NCI-H1048 (cell line): Measurements from ENCODE around the gene FASN.

Experiments
- DNase-seq: peaks from one replicate; lab custom pipeline; 2025; lab: John Stamatoyannopoulos, UW

The FASN gene

DNA sequence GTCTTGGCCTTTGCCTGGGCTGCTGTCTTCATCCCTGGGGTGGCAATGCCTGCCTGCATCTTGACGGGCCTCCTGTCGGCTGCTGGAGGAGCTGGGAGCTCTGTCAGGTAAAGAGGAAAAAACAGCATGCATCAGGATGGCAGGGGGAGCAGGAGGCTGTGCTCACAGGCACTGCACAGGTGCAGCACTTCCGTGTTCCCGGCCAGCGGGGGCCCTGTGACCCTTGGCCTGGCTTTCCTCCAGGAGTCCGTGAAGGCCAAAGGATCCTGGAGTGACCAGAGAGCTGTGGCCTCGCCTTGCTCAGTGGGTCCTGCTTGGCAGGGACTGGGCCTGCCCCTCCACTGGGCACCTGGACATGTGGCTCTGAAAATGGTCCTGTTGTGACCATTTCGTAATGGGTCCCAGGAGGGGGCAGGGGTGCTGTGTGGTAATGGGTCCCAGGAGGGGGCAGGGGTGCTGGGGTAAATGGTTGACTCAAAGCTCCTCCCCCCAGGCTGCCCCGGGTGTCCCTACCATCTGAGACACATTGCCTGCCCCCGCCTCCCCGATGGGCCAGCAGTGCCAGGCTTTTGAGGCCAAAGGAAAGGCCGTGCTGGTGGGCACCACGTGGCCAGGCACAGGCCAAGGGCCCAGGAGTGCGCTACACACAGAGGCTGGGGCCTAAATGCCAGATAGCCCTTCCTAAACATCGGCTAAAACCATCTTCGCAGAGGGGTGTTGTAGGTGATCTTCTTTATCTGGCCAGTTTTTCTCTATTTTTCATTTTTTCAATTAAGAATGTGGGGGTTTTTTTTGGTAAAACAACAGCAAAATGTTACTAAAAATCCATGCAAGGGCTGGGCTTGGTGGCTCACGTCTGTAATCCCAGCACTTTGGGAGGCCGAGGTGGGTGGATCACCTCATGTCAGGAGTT is 4.0 kb upstream of the FASN start:
- DNase-seq, result no peak

DNA sequence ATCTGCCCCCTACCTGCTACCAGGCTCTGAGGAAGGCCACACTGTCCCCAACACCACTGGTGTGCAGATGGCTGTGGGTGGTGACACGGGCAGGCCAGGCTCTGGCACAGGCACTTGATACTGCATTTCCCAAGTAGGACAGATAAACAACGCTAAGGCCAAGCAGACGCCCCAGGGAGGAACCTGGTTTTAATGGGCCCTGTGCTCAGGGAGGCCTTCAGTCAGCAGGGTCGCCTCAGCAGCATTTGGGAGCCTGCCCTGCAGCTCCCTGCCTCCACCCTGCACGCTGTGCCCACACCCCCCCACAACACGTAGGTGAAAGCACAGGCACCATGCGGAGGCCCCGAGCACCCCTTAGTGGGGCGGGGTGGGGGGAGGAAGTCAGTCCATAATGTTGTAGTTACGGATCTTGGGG is 3.3 kb upstream of the FASN start:
- no peak for DNase-seq

GRCh38 chr17:82100502-82101298 is 2.7 kb upstream of the FASN start:
- no peak for DNase-seq

DNA sequence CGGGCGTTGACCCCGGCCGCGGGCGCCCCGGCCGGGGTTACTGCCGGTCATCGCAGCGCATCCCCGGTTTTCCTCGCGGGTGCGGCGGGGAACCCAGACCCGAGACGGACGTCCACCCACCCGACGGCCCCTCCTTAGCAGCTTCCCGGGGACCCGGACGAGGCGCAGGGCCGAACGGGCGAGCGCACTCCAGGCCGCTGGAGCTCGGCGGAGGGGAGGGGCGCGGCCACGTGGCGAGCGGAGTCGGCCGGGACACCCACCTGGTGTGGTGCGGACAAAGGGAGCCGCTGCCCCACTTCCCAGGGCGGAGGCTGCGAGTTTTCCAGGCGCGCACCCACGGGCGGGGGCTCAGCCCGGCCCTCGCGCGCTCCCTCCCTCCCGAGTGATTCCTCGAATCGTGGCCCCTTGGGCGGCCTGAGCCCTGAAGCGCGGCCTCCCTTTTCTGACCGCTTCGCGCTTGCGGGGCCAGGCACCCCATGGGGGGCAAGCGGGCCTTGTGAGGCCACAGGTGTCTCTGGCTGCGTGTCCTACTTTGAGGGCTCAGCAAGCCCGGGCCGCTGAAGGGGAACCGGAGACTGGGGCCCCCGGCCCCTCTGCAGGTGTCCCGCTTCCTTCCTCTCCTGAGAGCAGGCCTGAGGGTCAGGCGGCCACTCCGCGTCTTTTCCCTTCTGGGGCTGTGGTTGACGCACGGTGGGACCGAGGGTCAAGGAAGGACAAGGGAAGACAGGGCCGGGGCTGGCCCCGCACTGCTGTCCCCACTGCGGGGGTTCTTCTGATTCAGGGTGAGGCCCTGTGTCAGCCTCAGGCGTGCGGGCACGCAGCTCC is 1.1 kb upstream of the FASN start:
- DNase-seq, result no peak

DNA sequence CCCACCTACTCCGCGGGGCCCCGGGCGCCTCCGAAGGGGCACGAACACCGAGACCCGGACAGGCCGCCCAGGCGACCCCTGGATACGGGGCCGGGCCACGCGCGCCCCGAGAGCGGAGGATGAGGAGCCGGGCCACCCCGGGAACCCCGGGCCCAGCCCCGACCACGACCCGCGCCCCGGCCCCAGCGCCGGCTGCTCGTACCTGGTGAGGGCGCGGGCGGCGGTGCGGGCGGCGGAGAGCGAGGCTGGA is 192 bp downstream of the FASN start:
- no peak for DNase-seq

DNA sequence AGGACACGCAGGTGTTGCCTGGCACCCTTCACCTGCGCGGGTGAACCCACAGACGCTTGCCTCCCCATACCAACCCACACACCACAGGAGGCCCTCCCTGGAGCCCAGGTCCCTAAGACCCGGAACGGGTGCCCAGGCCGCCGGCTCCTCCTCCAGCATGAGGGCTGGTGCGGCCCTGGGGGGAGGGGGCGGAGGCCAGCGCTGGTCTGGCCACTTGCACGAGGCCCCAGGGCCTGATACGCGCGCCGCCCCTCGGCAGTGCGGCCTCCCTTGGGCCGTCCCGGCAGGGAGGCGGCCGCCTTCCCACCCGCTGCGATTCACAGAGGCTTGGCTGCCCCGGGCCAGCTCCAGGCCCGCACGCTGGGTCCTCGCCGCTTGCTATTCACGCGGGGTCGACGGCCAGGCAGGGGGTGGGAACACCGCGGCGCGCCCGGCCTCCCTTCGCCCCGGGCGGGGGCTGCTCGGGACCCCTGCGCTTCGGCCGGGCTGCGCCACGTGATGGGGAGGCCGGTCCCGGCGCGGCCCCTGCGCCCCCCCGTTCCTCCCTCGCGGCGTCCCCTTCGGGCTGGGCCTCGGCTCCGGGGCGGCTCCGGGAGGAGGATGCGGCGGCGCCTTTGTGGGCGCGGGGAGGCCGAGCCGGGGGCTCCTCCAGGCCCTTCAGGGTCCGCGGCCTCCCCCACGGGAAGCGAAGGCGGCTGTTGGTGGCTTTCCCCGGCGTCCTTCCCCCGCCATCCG is 685 bp downstream of the FASN start:
- DNase-seq, result no peak

DNA sequence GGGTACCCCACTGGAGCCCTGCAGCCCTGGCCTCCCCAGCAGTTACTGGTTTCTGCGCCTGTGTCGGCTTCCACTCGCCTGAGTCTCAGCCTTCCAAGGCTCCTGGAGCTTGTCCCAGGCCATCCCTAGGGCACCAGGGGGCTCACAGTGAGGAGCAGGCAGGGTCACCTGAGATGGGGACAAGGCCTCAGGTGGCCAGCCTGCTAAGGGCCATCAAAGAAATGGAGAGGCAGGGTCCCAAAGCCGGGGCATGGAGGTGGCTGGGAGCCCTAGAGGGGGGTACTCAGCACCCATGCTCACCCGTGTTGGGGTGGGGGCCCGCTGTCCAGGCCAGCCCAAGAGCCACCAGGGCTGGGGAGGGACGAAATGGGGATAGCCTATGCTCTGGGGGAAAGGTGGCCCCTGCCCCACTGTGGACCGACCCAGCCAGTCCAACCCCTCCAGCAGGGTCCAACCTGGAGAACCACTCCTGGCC is 1.3 kb downstream of the FASN start:
- DNase-seq, result no peak

- DNase-seq, result no peak
These were observed 2.0 kb downstream of the FASN start for GRCh38 chr17:82095777-82096708.

- no peak for DNase-seq
These were observed 2.9 kb downstream of the FASN start for GRCh38 chr17:82094931-82095776.

GRCh38 chr17:82092995-82093751 is 4.9 kb downstream of the FASN start:
- DNase-seq, result no peak

DNA sequence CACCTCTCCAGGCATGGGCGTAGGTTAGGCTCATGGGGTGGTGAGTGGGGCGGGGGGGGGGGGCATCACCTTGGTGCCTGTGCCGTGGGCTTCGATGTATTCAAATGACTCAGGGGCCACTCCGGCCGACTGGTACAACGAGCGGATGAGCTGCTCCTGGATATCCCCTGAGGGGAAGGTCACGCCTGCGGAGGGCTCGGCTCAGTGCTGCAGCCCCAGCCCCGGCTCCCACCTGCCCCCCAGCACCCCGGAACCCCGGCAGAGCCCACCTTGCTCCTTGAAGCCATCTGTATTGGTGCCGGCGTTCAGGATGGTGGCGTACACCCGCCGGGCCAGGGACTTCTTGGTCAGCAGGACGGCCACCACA is 5.4 kb downstream of the FASN start:
- DNase-seq, result no peak

DNA sequence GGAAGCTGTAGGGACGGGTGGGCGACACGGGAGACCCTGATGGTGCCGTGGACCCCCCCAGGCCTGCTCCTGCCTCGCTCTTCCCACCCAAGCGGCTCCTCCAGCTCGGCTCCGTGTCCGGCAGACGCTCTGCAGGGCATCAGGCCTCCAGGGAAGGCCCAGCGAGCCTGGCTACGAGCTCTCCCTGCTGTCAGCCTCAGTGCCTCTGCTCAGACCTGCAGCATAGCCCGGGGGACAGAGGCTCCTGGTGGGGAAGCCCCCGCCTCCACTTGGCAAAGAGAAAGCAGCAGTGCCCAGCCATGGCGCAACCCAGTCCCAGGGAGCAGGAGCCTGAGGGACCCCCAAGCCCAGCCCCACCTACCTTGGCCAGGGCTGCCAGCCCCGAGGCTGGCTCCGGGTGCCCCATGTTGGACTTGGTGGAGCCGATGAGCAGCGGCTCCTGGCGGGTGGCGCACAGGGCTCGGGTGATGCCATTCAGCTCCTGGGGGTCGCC is 5.9 kb downstream of the FASN start:
- DNase-seq, result no peak

- no peak for DNase-seq
These were observed 6.6 kb downstream of the FASN start for GRCh38 chr17:82091264-82092066.

- no peak for DNase-seq
These were observed 7.3 kb downstream of the FASN start for GRCh38 chr17:82090549-82091263.

GRCh38 chr17:82089723-82090548 is 8.1 kb downstream of the FASN start:
- DNase-seq, result no peak
